ENCODE data around the gene NEDD4L. TPM values are rescaled to one million over a fixed set of nuclear protein-coding genes. Genes with fewer than 3 reads are reported as not detected.

Gene NEDD4L
- total RNA-seq, 2 experiments from 2014 or later, result 3.2 to 3.3 TPM

- H3K4me3 ChIP-seq (ENCODE audit: low read depth, low read length, poor library complexity, severe bottlenecking), result no peak overlapping the region
- POLR2A ChIA-PET, result interaction anchor here (0.6 kb wide), 1 partner anchor 122 kb away, joined by 5 read pairs; no protein-coding TSS in a partner anchor
- no peaks in the 10 kb centered on the region for H3K4me1 ChIP-seq (ENCODE audit: insufficient read depth, low read length, poor library complexity, severe bottlenecking)
- TF ChIP-seq CTCF (conservative IDR thresholded peaks at IDR 0.05; ENCODE audit: low read length), result no peak
- TF ChIP-seq EZH2phosphoT487 (IDR thresholded peaks at IDR 0.05; ENCODE audit: borderline replicate concordance, low read depth, low read length), result no peak
- no peaks in the 10 kb centered on the region for H4K20me1 ChIP-seq (ENCODE audit: insufficient read depth, low read length)
- intact Hi-C loops (cut with micrococcal nuclease; ENCODE audit: unreplicated experiment), result no loop called here
- H3K9me3 ChIP-seq (ENCODE audit: low read length), result no peaks in the 10 kb centered on the region
- H3K27ac ChIP-seq (ENCODE audit: low read depth, low read length, poor library complexity, severe bottlenecking), result no peak overlapping the region
- no peak for DNase-seq (ENCODE audit: low spot score)
- H3K4me2 ChIP-seq (ENCODE audit: low read length), result no peak overlapping the region
- no TSS peak for BruUV-seq (replicated peaks)
- no peaks in the 10 kb centered on the region for H3K79me2 ChIP-seq (ENCODE audit: insufficient read depth, low read depth, low read length)
- H2AFZ ChIP-seq (ENCODE audit: low read length), result no peak overlapping the region
- CTCF ChIA-PET (ENCODE audit: unreplicated experiment), result no interaction called here
- no peaks in the 10 kb centered on the region for H3K9me2 ChIP-seq (ENCODE audit: insufficient read depth, low read length)
- no peaks in the 10 kb centered on the region for H3K36me3 ChIP-seq (ENCODE audit: insufficient read depth, low read length)
Measured at GRCh38 chr18:58178511-58178910, 134.5 kb downstream of the NEDD4L start.

GRCh38 chr18:58180172-58180571 lies 136.1 kb downstream of the NEDD4L start:
- no TSS peak for BruUV-seq (replicated peaks)
- no peak for DNase-seq (ENCODE audit: low spot score)
- Histone ChIP-seq H3K4me1 (ENCODE audit: insufficient read depth, low read length, poor library complexity, severe bottlenecking) (no peaks in the 10 kb centered on the region), H3K27ac (ENCODE audit: low read depth, low read length, poor library complexity, severe bottlenecking) (no peak overlapping the region), H2AFZ (ENCODE audit: low read length) (no peak overlapping the region), H3K9me3 (ENCODE audit: low read length) (no peaks in the 10 kb centered on the region), H4K20me1 (ENCODE audit: insufficient read depth, low read length) (no peaks in the 10 kb centered on the region), H3K79me2 (ENCODE audit: insufficient read depth, low read depth, low read length) (no peaks in the 10 kb centered on the region), H3K36me3 (ENCODE audit: insufficient read depth, low read length) (no peaks in the 10 kb centered on the region), H3K9me2 (ENCODE audit: insufficient read depth, low read length) (no peaks in the 10 kb centered on the region), H3K4me3 (ENCODE audit: low read depth, low read length, poor library complexity, severe bottlenecking) (no peak overlapping the region), H3K4me2 (ENCODE audit: low read length) (no peak overlapping the region)
- POLR2A ChIA-PET, result no interaction called here
- TF ChIP-seq EZH2phosphoT487 (IDR thresholded peaks at IDR 0.05; ENCODE audit: borderline replicate concordance, low read depth, low read length) (no peak), CTCF (conservative IDR thresholded peaks at IDR 0.05; ENCODE audit: low read length) (no peak)
- intact Hi-C loops (cut with micrococcal nuclease; ENCODE audit: unreplicated experiment), result no loop called here
- CTCF ChIA-PET (ENCODE audit: unreplicated experiment), result no interaction called here

- Histone ChIP-seq H3K4me2 (ENCODE audit: low read length) (no peak overlapping the region), H3K27ac (ENCODE audit: low read depth, low read length, poor library complexity, severe bottlenecking) (no peak overlapping the region), H3K36me3 (ENCODE audit: insufficient read depth, low read length) (no peaks in the 10 kb centered on the region), H2AFZ (ENCODE audit: low read length) (no peak overlapping the region), H3K9me3 (ENCODE audit: low read length) (no peaks in the 10 kb centered on the region), H3K4me1 (ENCODE audit: insufficient read depth, low read length, poor library complexity, severe bottlenecking) (no peaks in the 10 kb centered on the region), H3K9me2 (ENCODE audit: insufficient read depth, low read length) (no peaks in the 10 kb centered on the region), H3K4me3 (ENCODE audit: low read depth, low read length, poor library complexity, severe bottlenecking) (no peak overlapping the region), H4K20me1 (ENCODE audit: insufficient read depth, low read length) (no peaks in the 10 kb centered on the region), H3K79me2 (ENCODE audit: insufficient read depth, low read depth, low read length) (no peaks in the 10 kb centered on the region)
- no TSS peak for BruUV-seq (replicated peaks)
- TF ChIP-seq EZH2phosphoT487 (IDR thresholded peaks at IDR 0.05; ENCODE audit: borderline replicate concordance, low read depth, low read length), result no peak
- TF ChIP-seq CTCF (conservative IDR thresholded peaks at IDR 0.05; ENCODE audit: low read length), result peak; percentile 82
- ChIA-PET POLR2A (interaction anchor here (0.7 kb wide), 1 partner anchor 37 kb away, joined by 4 read pairs; no protein-coding TSS in a partner anchor), CTCF (ENCODE audit: unreplicated experiment) (no interaction called here)
- DNase-seq (ENCODE audit: low spot score), result peak; percentile 35
- intact Hi-C loops (cut with micrococcal nuclease; ENCODE audit: unreplicated experiment), result no loop called here
Measured at GRCh38 chr18:58180738-58181353, 136.8 kb downstream of the NEDD4L start.

Data from OCI-LY7 (cell line).